H9 (cell line): ENCODE results near the gene LMO1. TPM values are rescaled to one million over a fixed set of nuclear protein-coding genes. Genes with fewer than 3 reads are reported as not detected.

Experiments
- DNase-seq: peaks from one replicate; pipeline ENCODE4 v3.0.0-alpha.2; 2017
- H2AFZ ChIP-seq: one replicate; pipeline ENCODE4 v1.6.1; 2013; ENCODE audit warnings: mild to moderate bottlenecking, low read length, control low read depth, moderate library complexity
- H2AK5ac ChIP-seq: 2 replicates; pipeline ENCODE4 v1.6.1; 2013; ENCODE audit warnings: low read length, control low read depth, mixed read lengths; ENCODE audit not compliant: insufficient read length
- H2BK120ac ChIP-seq: one replicate; pipeline ENCODE4 v1.6.1; 2013; ENCODE audit warnings: low read depth, mild to moderate bottlenecking, low read length, control low read depth, inconsistent platforms; ENCODE audit not compliant: poor library complexity, severe bottlenecking
- H2BK12ac ChIP-seq: 2 replicates; pipeline ENCODE4 v1.6.1; 2013; ENCODE audit warnings: low read length, control low read depth, mixed read lengths, low read depth; ENCODE audit not compliant: insufficient read length
- H2BK15ac ChIP-seq: 2 replicates; pipeline ENCODE4 v1.6.1; 2013; ENCODE audit warnings: low read depth, low read length, control low read depth
- H2BK20ac ChIP-seq: one replicate; pipeline ENCODE4 v1.6.1; 2013; ENCODE audit warnings: low read depth, mild to moderate bottlenecking, low read length, control low read depth, inconsistent platforms; ENCODE audit not compliant: poor library complexity, severe bottlenecking
- H2BK5ac ChIP-seq: 2 replicates; pipeline ENCODE4 v1.6.1; 2013; ENCODE audit warnings: low read length, control low read depth, mixed read lengths; ENCODE audit not compliant: insufficient read length
- H3K14ac ChIP-seq: 2 replicates; pipeline ENCODE4 v1.6.1; 2013; ENCODE audit warnings: low read length, control low read depth; ENCODE audit not compliant: insufficient read depth
- H3K18ac ChIP-seq: 2 replicates; pipeline ENCODE4 v1.6.1; 2013; ENCODE audit warnings: low read depth, mild to moderate bottlenecking, mixed read lengths, low read length, control low read depth; ENCODE audit not compliant: insufficient read length
- H3K23ac ChIP-seq: 2 replicates; pipeline ENCODE4 v1.6.1; 2013; ENCODE audit warnings: low read length, control low read depth, mixed read lengths, low read depth; ENCODE audit not compliant: insufficient read length
- H3K23me2 ChIP-seq: 2 replicates; pipeline ENCODE4 v1.6.1; 2013; ENCODE audit warnings: low read depth, mild to moderate bottlenecking, mixed read lengths, low read length, control low read depth; ENCODE audit not compliant: insufficient read length, poor library complexity, severe bottlenecking
- H3K27ac ChIP-seq: 2 replicates; pipeline ENCODE4 v1.5.1; 2013; ENCODE audit warnings: low read length, control low read depth, mixed read lengths, low read depth; ENCODE audit not compliant: insufficient read length
- H3K27me3 ChIP-seq: 2 replicates; pipeline ENCODE4 v1.6.1; 2013; ENCODE audit warnings: low read length, control low read depth, inconsistent platforms; ENCODE audit not compliant: insufficient read depth
- H3K4ac ChIP-seq: 2 replicates; pipeline ENCODE4 v1.6.1; 2013; ENCODE audit warnings: low read depth, mild to moderate bottlenecking, control low read depth, inconsistent platforms, low read length, moderate library complexity
- H3K4me1 ChIP-seq: 2 replicates; pipeline ENCODE4 v1.6.1; 2013; ENCODE audit warnings: low read length, control low read depth, inconsistent platforms; ENCODE audit not compliant: insufficient read depth
- H3K4me2 ChIP-seq: 2 replicates; pipeline ENCODE4 v1.6.1; 2013; ENCODE audit warnings: low read length, control low read depth, mixed read lengths; ENCODE audit not compliant: insufficient read length, insufficient read depth
- H3K56ac ChIP-seq: 2 replicates; pipeline ENCODE4 v1.6.1; 2013; ENCODE audit warnings: low read depth, mild to moderate bottlenecking, mixed read lengths, low read length, control low read depth; ENCODE audit not compliant: insufficient read length
- H3K79me1 ChIP-seq: 2 replicates; pipeline ENCODE4 v1.6.1; 2013; ENCODE audit warnings: low read depth, mild to moderate bottlenecking, moderate library complexity, low read length, control low read depth, inconsistent platforms; ENCODE audit not compliant: insufficient read depth, poor library complexity, severe bottlenecking
- H3K79me2 ChIP-seq: 2 replicates; pipeline ENCODE4 v1.6.1; 2013; ENCODE audit warnings: low read length, control low read depth, inconsistent platforms; ENCODE audit not compliant: insufficient read depth
- H3K9ac ChIP-seq: 2 replicates; pipeline ENCODE4 v1.6.1; 2013; ENCODE audit warnings: low read length, control low read depth, mixed read lengths; ENCODE audit not compliant: insufficient read length; ENCODE audit errors: extremely low read depth
- H3K9me3 ChIP-seq: one replicate; pipeline ENCODE4 v1.6.1; 2013; ENCODE audit warnings: low read depth, low read length, inconsistent platforms; ENCODE audit not compliant: control insufficient read depth
- H3T11ph ChIP-seq: one replicate; pipeline ENCODE4 v1.6.1; 2013; ENCODE audit warnings: mild to moderate bottlenecking, low read length, control low read depth, inconsistent platforms
- H4K20me1 ChIP-seq: one replicate; pipeline ENCODE4 v1.6.1; 2013; ENCODE audit not compliant: control insufficient read depth, insufficient read length, insufficient read depth
- H4K5ac ChIP-seq: 2 replicates; pipeline ENCODE4 v1.6.1; 2013; ENCODE audit warnings: low read depth, mild to moderate bottlenecking, mixed read lengths, low read length, control low read depth; ENCODE audit not compliant: insufficient read length
- H4K8ac ChIP-seq: replicated peaks from 2 replicates; pipeline ENCODE4 v1.6.1; 2013; ENCODE audit warnings: low read length, control low read depth, mixed read lengths, low read depth; ENCODE audit not compliant: insufficient read length
- H4K91ac ChIP-seq: 2 replicates; pipeline ENCODE4 v1.6.1; 2013; ENCODE audit warnings: low read depth, mild to moderate bottlenecking, moderate library complexity, mixed read lengths, low read length, control low read depth; ENCODE audit not compliant: insufficient read length
- H3K27ac Mint-ChIP-seq, 3 experiments: 2 replicates in 2 of 3; 3 replicates in 1 of 3; pipeline ENCODE4 v1.8.0; 2020 to 2021; ENCODE audit warnings: mixed read lengths in 3 of 3, mild to moderate bottlenecking in 1 of 3, moderate library complexity in 1 of 3
- H3K27me3 Mint-ChIP-seq: 2 replicates; pipeline ENCODE4 v1.8.0; 2021; ENCODE audit warnings: low read depth, mild to moderate bottlenecking, moderate library complexity, mixed read lengths
- H3K36me3 Mint-ChIP-seq, 3 experiments: 2 replicates in 2 of 3; 3 replicates in 1 of 3; pipeline ENCODE4 v1.8.0; 2020 to 2021; ENCODE audit warnings: low read depth in 3 of 3, mixed read lengths in 3 of 3; ENCODE audit not compliant: insufficient read depth in 1 of 3
- H3K4me1 Mint-ChIP-seq, 2 experiments: 2 replicates each; pipeline ENCODE4 v1.8.0; 2020; ENCODE audit warnings: mixed read lengths in 2 of 2
- H3K4me3 Mint-ChIP-seq, 2 experiments: 2 replicates in 1 of 2; 3 replicates in 1 of 2; pipeline ENCODE4 v1.8.0; 2020 to 2021; ENCODE audit warnings: mild to moderate bottlenecking in 2 of 2, mixed read lengths in 2 of 2, moderate library complexity in 1 of 2
- H3K9me3 Mint-ChIP-seq, 2 experiments: 2 replicates in 1 of 2; 3 replicates in 1 of 2; pipeline ENCODE4 v1.8.0; 2020; ENCODE audit warnings: mild to moderate bottlenecking in 2 of 2, mixed read lengths in 2 of 2, moderate library complexity in 1 of 2
- CTCF ChIP-seq: fragments of 200-600 bp; sonication (generic); conservative IDR thresholded peaks from 3 replicates; pipeline ENCODE4 v1.8.0; 2021; ENCODE audit warnings: antibody characterized with exemption, mild to moderate bottlenecking
- WGBS: extraction: QIAGEN DNeasy Blood & Tissue Kit; methylation state at CpG from one replicate; pipeline ENCODE4 v1.1.7; 2013; ENCODE audit warnings: missing lambda C conversion rate, low lambda C conversion rate, mixed read lengths; ENCODE audit not compliant: insufficient read length; ENCODE audit errors: extremely low coverage; 5-methylcytosine and 5-hydroxymethylcytosine counted together
- total RNA-seq: library from RNA; stranded (reverse); gene quantifications from 2 replicates; pipeline ENCODE4 v1.2.1, GENCODE V29; 2021

Gene LMO1
- total RNA-seq, 1 experiment from 2014 or later: 0.50 TPM

GRCh38 chr11:8190431-8190830, 73.2 kb downstream of the LMO1 start:
- TF ChIP-seq CTCF: no peak
- Mint-ChIP-seq H3K4me3 (no peak overlapping the region), H3K27ac (no peak overlapping the region), H3K27me3 (peaks cover 16% of the 10 kb centered on the region), H3K4me1 (no peaks in the 10 kb centered on the region; a peak in 1 of 4 replicates), H3K9me3 (no peaks in the 10 kb centered on the region), H3K36me3 (no peaks in the 10 kb centered on the region)
- Histone ChIP-seq H3K23ac (no peak overlapping the region), H3K79me1 (no peaks in the 10 kb centered on the region), H3K4me1 (no peaks in the 10 kb centered on the region), H2BK20ac (no peak overlapping the region), H4K8ac (no peak overlapping the region), H2BK12ac (no peak overlapping the region), H3K18ac (no peak overlapping the region), H3K56ac (no peak overlapping the region), H3K9me3 (no peaks in the 10 kb centered on the region), H4K20me1 (no peaks in the 10 kb centered on the region), H3K79me2 (no peaks in the 10 kb centered on the region), H3K9ac (no peak overlapping the region), H3K4me2 (no peak overlapping the region), H4K91ac (no peak overlapping the region), H2AFZ (no peak overlapping the region), H2BK120ac (no peak overlapping the region), H3T11ph (no peak overlapping the region), H4K5ac (no peak overlapping the region), H3K14ac (no peak overlapping the region), H3K27me3 (no peaks in the 10 kb centered on the region), H3K27ac (no peak overlapping the region), H2AK5ac (no peak overlapping the region), H3K4ac (no peak overlapping the region), H3K23me2 (no peaks in the 10 kb centered on the region), H2BK5ac (no peak overlapping the region), H2BK15ac (no peak overlapping the region)
- no peak for DNase-seq
- no CpG with 5 or more reads among the region's 2 CpGs for WGBS
